ENCODE data around the gene GABRR2.
"Not testable (repeated sequence)": the region's sequence is repeated elsewhere in the genome, so short reads cannot be mapped to it uniquely, and the experiment has no call there.

Gene GABRR2

DNA sequence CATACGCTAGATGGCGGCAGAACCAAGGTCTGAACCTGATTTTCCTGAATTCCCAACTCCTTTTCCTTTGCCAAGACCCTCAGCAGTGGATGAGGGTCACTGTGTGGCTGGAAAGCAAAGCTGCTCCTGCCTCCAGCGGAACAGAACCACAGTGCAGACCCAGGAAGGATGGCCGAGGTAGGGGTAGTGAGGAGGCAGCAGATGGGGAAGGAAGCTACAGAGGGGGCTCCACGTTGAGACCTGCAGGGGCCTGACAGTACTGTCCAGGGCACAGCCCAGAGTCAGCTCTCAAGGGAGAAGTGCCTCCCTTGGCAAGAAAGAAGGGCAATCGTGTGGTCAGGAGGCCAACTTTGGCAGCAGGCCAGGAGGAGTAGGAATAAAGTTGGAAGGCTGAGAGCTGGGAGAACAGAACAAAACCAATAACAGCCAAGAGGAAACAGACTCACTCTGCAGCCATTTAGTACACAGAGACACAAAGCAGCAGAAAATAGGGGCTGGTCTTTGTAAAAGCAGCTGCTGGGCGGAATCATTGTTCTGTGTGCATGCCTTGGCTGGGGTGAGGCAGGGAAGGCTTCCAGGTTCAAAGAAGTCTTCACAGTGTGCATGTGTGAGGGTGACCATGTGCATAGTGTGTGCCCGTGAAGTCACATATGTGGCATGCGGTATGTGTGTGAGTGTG, 3.1 kb downstream of the GABRR2 start:
- no peak for FAIRE-seq
- no peak for DNase-seq (ENCODE audit: insufficient read length, low spot score)
- TF ChIP-seq, protein P1, sequence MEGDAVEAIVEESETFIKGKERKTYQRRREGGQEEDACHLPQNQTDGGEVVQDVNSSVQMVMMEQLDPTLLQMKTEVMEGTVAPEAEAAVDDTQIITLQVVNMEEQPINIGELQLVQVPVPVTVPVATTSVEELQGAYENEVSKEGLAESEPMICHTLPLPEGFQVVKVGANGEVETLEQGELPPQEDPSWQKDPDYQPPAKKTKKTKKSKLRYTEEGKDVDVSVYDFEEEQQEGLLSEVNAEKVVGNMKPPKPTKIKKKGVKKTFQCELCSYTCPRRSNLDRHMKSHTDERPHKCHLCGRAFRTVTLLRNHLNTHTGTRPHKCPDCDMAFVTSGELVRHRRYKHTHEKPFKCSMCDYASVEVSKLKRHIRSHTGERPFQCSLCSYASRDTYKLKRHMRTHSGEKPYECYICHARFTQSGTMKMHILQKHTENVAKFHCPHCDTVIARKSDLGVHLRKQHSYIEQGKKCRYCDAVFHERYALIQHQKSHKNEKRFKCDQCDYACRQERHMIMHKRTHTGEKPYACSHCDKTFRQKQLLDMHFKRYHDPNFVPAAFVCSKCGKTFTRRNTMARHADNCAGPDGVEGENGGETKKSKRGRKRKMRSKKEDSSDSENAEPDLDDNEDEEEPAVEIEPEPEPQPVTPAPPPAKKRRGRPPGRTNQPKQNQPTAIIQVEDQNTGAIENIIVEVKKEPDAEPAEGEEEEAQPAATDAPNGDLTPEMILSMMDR (IDR thresholded peaks at IDR 0.05; ENCODE audit: insufficient read depth, missing control alignments): peak; percentile 37

DNA sequence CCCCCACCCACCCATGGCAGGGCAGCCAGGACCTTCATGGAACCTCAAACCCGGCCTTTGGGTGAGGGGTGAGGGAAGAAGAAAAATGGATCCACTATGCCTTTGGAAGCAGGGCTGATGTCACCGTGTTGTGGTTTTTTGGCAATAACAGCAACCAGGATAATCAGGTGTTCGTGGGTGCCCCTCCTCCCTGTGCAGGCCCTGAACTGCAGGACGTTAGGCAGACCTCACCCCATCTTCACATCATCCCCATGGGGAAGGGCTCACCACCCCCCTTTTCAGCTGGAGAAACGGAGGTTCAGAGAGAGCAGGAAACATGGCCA, 3.6 kb downstream of the GABRR2 start:
- FAIRE-seq (no peak), DNase-seq (ENCODE audit: insufficient read length, low spot score) (no peak)
- TF ChIP-seq, protein P1 (IDR thresholded peaks at IDR 0.05; ENCODE audit: insufficient read depth, missing control alignments): no peak

DNA sequence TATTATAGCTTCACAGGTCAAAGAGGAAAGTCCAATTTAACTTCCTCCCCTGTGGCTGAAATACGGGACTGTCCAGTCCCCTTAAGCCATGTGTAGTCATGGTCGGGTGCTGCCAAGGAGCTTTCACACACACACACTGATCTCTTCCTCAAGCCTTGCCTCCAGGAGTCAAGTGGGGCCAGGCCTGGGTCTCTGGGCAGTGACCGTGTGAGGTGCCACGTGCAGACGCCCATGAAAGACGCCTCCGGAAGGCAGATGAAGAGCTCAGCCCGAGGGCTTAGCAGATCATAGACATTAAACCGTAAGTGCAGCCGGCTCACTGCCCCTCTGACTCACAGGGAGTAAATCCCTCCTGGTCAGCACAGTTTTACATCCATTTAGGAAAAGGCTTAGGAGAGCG, 4.2 kb downstream of the GABRR2 start:
- FAIRE-seq (peak; percentile 73), DNase-seq (ENCODE audit: insufficient read length, low spot score) (peak; percentile 49)
- TF ChIP-seq, protein P1 (IDR thresholded peaks at IDR 0.05; ENCODE audit: insufficient read depth, missing control alignments): no peak

DNA sequence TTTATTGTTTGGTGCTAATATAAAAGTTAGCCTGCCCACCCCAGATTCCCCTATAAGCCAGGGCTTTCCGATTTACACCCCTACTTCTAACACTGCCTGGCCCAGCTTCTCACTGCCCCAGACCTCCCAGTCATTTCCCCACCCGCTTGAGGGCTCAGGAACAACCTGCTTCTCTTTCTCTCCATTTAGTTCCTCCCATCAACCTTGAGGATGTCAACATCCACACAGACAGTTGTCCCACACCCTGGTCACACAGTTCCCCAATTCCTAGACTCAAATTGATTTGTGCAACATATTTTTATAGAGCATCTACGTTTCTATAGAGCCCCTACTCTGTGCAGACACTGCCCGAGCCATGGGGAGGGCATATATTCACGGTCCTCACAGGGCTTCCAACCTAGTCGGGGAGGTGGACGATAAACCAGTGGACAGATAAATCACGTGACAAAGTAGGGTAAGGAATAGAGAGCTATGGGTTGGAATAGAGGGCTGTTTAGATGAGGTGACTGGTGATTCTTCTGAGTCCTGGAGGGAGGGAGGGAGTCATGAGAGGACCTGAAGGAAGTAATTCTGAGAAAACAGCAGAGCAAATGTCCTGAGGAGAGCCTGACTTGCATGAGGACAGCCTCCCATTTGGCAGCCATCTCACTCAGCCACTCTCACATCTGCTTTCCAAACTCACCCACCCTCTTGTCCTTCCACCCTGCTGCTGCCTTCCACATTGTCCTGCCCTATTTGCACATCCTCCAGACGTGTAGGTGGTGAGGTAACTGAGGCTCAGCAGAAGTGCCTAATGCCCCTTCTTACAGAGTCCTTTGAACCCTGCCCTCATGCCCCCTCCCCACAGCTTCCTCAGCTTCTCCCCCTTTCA, 6.3 kb downstream of the GABRR2 start:
- FAIRE-seq (no peak), DNase-seq (ENCODE audit: insufficient read length, low spot score) (no peak)
- TF ChIP-seq, protein P1 (IDR thresholded peaks at IDR 0.05; ENCODE audit: insufficient read depth, missing control alignments): no peak

DNA sequence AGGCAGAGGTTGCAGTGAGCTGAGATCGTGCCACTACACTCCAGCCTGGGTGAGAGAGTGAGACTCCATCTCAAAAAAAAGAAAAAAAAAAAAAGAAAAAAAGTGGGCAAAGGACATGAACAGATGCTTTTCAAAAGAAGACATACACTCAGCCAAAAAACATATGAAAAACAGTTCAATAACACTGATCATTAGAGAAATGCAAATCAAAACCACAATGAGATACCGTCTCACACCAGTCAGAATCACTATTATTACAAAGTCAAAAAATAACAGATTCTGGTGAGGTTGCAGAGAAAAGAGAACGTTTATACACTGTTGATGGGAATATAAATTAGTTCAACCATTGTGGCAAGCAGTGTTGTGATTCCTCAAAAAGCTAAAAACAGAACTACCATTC, 10.6 kb downstream of the GABRR2 start:
- not testable (repeated sequence) for FAIRE-seq; DNase-seq (ENCODE audit: insufficient read length, low spot score)

DNA sequence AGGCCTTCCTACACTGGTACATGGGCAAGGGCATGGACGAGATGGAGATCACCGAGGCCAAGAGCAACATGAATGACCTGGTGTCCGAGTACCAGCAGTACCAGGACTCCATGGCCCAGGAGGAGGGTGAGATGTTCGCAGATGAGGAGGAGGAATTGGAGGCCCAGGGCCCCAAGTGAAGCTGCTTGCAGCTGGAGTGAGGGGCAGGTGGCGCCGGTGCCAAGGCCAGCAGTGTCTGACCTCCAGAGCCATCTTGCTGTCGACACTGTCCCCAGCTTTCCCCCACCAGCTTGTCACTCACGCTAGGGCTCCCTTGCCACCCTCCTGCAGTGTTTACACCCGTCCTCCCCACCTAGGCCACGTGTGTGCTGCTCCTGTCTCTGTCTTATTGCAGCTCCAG, 12.2 kb downstream of the GABRR2 start:
- TF ChIP-seq, protein P1 (IDR thresholded peaks at IDR 0.05; ENCODE audit: insufficient read depth, missing control alignments): no peak
- FAIRE-seq (no peak), DNase-seq (ENCODE audit: insufficient read length, low spot score) (no peak)

DNA sequence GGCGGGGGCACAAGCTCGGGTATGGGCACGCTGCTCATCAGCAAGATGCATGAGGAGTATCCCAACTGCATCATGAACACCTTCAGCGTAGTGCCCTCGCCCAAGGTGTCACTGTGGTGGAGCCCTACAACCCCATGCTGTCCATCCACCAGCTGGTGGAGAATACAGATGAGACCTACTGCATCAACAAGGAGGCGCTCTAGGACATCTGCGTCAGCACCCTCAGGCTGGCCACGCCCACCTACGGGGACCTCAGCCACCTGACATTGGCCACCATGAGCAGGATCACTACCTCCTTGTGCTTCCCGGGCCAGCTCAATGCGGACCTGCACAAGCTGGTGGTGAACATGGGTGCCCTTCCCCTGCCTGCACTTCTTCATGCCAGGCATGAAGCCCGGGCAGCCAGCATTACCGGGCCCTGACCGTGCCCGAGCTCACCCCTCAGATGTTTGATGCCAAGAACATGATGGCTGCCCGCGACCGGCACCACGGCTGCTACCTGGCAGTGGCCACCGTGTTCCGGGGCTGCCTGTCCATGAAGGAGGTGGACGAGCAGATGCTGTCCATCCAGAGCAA, 12.8 kb downstream of the GABRR2 start:
- FAIRE-seq (no peak), DNase-seq (ENCODE audit: insufficient read length, low spot score) (no peak)
- TF ChIP-seq, protein P1 (IDR thresholded peaks at IDR 0.05; ENCODE audit: insufficient read depth, missing control alignments): no peak

Data from D721Med (cell line).